Hindlimb muscle (tissue), 1 donor: ENCODE data around the gene KDM4C. TPM values are rescaled to one million over a fixed set of nuclear protein-coding genes. Genes with fewer than 3 reads are reported as not detected.

Source experiments
- polyA plus RNA-seq: library from polyadenylated mRNA; unstranded; fragments of 120-200 nt; gene quantifications from one replicate; pipeline ENCODE4 v1.2.1, GENCODE V29; 2013; ENCODE audit not compliant: insufficient read length

KDM4C gene
- polyA plus RNA-seq, 1 donor = 14.2 TPM

Other genes starting within 250 kb of the KDM4C start
- 1.3 TPM for gene GLDC, start 112.2 kb upstream of the KDM4C start, polyA plus RNA-seq